Endothelial cell of umbilical vein (primary cell): Measurements from ENCODE around the gene TDRD3.

Experiments
- CTCF ChIP-seq, 2 donors: IDR thresholded peaks; 1 replicate in 1 of 2; 2 replicates in 1 of 2; pipeline ENCODE4 v1.5.1; 2011; ENCODE audit warnings: low read length in 2 of 2, mild to moderate bottlenecking in 2 of 2, moderate library complexity in 2 of 2, control low read depth in 1 of 2, inconsistent platforms in 1 of 2, low read depth in 1 of 2; ENCODE audit not compliant: insufficient read depth in 1 of 2; ENCODE audit errors: extremely low read depth in 1 of 2
- MAX ChIP-seq: IDR thresholded peaks from 2 replicates; pipeline ENCODE4 v1.6.1; 2011; ENCODE audit not compliant: insufficient read depth, insufficient read length
- POLR2A ChIP-seq: IDR thresholded peaks from 2 replicates; pipeline ENCODE4 v1.6.1; 2012; ENCODE audit warnings: low read depth, mild to moderate bottlenecking, control low read depth, low read length
- POLR2AphosphoS5 ChIP-seq: IDR thresholded peaks from 2 replicates; pipeline ENCODE4 v1.6.1; 2012; ENCODE audit warnings: low read depth, mild to moderate bottlenecking, control low read depth, low read length, moderate library complexity; ENCODE audit not compliant: insufficient read depth

DNA sequence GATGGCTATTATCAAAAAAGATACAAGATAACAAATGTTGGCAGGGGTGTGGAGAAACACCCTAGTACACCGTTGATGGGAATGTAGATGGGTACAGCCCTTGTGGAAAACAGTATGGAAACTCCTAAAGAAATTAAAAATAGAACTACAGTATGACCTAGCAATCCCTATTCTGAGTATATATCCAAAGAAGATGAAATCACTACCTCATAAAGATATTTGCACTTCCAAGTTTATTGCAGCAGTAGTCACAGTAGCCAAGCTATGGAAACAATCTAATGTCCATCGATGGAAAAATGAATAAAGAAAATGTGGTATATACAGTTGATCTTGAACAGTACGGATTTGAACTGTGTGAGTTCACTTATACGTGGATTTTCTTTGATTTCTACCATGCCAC is 28.3 kb downstream of the TDRD3 start:
- TF ChIP-seq POLR2AphosphoS5 = no peak
- no peak for TF ChIP-seq CTCF (IDR thresholded peaks at IDR 0.05; ENCODE audit: extremely low read depth in 1 of 2, insufficient read depth in 1 of 2, low read depth in 1 of 2, low read length in 2 of 2)
- TF ChIP-seq MAX = no peak
- no peak for TF ChIP-seq POLR2A
